ENCODE results near the gene CPNE9. TPM values are rescaled to one million over a fixed set of nuclear protein-coding genes. Genes with fewer than 3 reads are reported as not detected.

Gene CPNE9
- total RNA-seq, 1 donor from 2014 or later, result not detected

DNA sequence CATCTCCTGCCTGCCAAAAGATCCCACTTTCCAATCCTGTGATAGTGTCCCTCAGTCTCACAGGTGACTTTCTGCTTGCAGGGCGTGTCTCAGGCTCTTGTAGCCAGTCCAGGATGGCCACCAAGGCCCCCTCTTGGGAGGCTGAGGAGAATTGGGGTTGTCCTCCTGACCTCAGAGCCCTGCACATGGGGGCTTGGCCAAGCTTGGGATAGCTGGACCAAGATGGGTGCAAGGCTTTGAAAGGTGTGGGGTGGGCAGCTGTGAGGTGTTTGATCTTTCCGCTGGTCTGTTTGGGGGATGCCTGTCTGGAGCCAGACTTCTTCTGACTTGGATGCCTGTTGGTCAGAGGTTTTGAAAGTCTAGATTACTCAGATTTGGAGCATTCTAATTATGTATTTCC, 12.0 kb upstream of the CPNE9 start:
- H3K9ac ChIP-seq, result no peak overlapping the region
- Mint-ChIP-seq H3K4me1 (no peaks in the 10 kb centered on the region), H3K27me3 (ENCODE audit: insufficient read depth, low read depth) (peaks cover 2% of the 10 kb centered on the region), H3K9me3 (no peaks in the 10 kb centered on the region), H3K27ac (no peak overlapping the region), H3K4me3 (no peak overlapping the region), H3K36me3 (peaks cover 8% of the 10 kb centered on the region)
- no peak for TF ChIP-seq EZH2 (IDR thresholded peaks at IDR 0.05)
- TF ChIP-seq, protein P1, sequence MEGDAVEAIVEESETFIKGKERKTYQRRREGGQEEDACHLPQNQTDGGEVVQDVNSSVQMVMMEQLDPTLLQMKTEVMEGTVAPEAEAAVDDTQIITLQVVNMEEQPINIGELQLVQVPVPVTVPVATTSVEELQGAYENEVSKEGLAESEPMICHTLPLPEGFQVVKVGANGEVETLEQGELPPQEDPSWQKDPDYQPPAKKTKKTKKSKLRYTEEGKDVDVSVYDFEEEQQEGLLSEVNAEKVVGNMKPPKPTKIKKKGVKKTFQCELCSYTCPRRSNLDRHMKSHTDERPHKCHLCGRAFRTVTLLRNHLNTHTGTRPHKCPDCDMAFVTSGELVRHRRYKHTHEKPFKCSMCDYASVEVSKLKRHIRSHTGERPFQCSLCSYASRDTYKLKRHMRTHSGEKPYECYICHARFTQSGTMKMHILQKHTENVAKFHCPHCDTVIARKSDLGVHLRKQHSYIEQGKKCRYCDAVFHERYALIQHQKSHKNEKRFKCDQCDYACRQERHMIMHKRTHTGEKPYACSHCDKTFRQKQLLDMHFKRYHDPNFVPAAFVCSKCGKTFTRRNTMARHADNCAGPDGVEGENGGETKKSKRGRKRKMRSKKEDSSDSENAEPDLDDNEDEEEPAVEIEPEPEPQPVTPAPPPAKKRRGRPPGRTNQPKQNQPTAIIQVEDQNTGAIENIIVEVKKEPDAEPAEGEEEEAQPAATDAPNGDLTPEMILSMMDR (IDR thresholded peaks at IDR 0.05), result no peak
- TF ChIP-seq EZH2phosphoT487 (IDR thresholded peaks at IDR 0.05), result no peak
- H3K4me1 ChIP-seq, result peaks cover 11% of the 10 kb centered on the region
- no peak overlapping the region for H3K4me3 ChIP-seq
- peaks cover 13% of the 10 kb centered on the region for H3F3A ChIP-seq (ENCODE audit: low read depth)
- H3K4me2 ChIP-seq, result no peak overlapping the region
- no peaks in the 10 kb centered on the region for H3K27me3 ChIP-seq
- no peaks in the 10 kb centered on the region for H3K79me2 ChIP-seq (ENCODE audit: low read depth)
- no peaks in the 10 kb centered on the region for H3K36me3 ChIP-seq
- peaks cover 33% of the 10 kb centered on the region for H4K20me1 ChIP-seq (ENCODE audit: low read depth)
- no peak for DNase-seq (ENCODE audit: low spot score)
- H3K27ac ChIP-seq, result no peak overlapping the region
- no peaks in the 10 kb centered on the region for H3K9me3 ChIP-seq (ENCODE audit: low read depth)
- no peak overlapping the region for H2AFZ ChIP-seq (replicated peaks)

DNA sequence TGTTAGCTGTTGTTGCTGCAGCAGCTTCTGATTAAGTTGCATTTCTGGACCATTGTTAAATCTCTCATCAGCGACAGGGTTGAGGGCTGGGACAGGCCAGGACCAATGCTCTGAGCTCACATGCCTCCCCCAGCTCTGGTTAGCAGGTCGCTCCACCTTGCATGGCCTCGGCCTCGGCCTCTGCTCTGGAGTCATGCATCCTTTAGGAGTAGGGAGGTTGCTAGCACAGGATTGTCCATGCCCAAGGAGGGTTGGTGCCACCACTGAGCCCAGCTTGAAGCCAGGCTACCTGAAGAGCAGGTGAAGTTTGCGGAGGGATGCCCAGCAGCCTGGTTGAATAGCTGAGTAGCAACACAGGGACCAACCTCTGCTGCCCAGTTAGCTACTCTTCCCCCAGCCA, 11.2 kb upstream of the CPNE9 start:
- Mint-ChIP-seq H3K27ac (no peak overlapping the region), H3K36me3 (peaks cover 9% of the 10 kb centered on the region), H3K4me1 (no peaks in the 10 kb centered on the region), H3K9me3 (no peaks in the 10 kb centered on the region), H3K27me3 (ENCODE audit: insufficient read depth, low read depth) (peaks cover 2% of the 10 kb centered on the region), H3K4me3 (no peak overlapping the region)
- no peaks in the 10 kb centered on the region for H3K36me3 ChIP-seq
- H3K9me3 ChIP-seq (ENCODE audit: low read depth), result no peaks in the 10 kb centered on the region
- H3K27me3 ChIP-seq, result no peaks in the 10 kb centered on the region
- H3K4me1 ChIP-seq, result peaks cover 11% of the 10 kb centered on the region
- DNase-seq (ENCODE audit: low spot score), result no peak
- no peak overlapping the region for H3K27ac ChIP-seq
- no peak overlapping the region for H2AFZ ChIP-seq (replicated peaks)
- H3K79me2 ChIP-seq (ENCODE audit: low read depth), result no peaks in the 10 kb centered on the region
- H3K9ac ChIP-seq, result no peak overlapping the region
- TF ChIP-seq EZH2phosphoT487 (IDR thresholded peaks at IDR 0.05) (no peak), EZH2 (IDR thresholded peaks at IDR 0.05) (no peak)
- TF ChIP-seq, protein P1 (IDR thresholded peaks at IDR 0.05), result no peak
- no peak overlapping the region for H3K4me3 ChIP-seq
- H3F3A ChIP-seq (ENCODE audit: low read depth), result peaks cover 13% of the 10 kb centered on the region
- H3K4me2 ChIP-seq, result no peak overlapping the region
- H4K20me1 ChIP-seq (ENCODE audit: low read depth), result peaks cover 34% of the 10 kb centered on the region

DNA sequence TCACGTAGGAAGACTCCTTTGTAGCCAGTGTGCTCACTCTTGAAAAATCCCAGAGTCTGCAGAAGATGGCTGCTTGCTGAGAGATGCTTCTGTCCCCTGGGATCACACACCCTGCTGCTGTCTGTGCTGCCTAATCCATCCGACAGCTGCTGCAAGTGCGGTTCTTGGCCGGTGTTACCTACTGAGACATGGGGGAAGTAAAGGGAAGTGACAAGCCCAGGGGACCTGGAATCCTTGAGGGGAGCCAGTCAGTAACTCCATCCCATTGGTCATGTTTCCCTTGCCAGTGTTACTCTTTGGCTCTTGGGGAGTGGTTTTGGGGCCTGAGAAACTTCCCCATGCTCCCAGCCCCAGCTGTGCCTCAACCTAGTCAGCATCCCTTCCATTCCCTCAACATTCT, 8.3 kb upstream of the CPNE9 start:
- DNase-seq (ENCODE audit: low spot score), result peak; percentile 43
- Histone ChIP-seq H2AFZ (replicated peaks) (no peak overlapping the region), H3F3A (ENCODE audit: low read depth) (peaks cover 13% of the 10 kb centered on the region), H3K4me2 (no peak overlapping the region), H3K27ac (no peak overlapping the region), H3K4me3 (no peak overlapping the region), H3K9me3 (ENCODE audit: low read depth) (no peaks in the 10 kb centered on the region), H3K79me2 (ENCODE audit: low read depth) (no peaks in the 10 kb centered on the region), H3K36me3 (no peaks in the 10 kb centered on the region), H3K27me3 (no peaks in the 10 kb centered on the region), H3K4me1 (peaks cover 11% of the 10 kb centered on the region), H3K9ac (no peak overlapping the region), H4K20me1 (ENCODE audit: low read depth) (peaks cover 34% of the 10 kb centered on the region)
- Mint-ChIP-seq H3K9me3 (no peaks in the 10 kb centered on the region), H3K27me3 (ENCODE audit: insufficient read depth, low read depth) (peaks cover 2% of the 10 kb centered on the region), H3K36me3 (peaks cover 8% of the 10 kb centered on the region), H3K27ac (no peak overlapping the region), H3K4me3 (no peak overlapping the region), H3K4me1 (no peaks in the 10 kb centered on the region)
- TF ChIP-seq EZH2 (IDR thresholded peaks at IDR 0.05), result no peak
- TF ChIP-seq, protein P1 (IDR thresholded peaks at IDR 0.05), result no peak
- TF ChIP-seq EZH2phosphoT487 (IDR thresholded peaks at IDR 0.05), result no peak

All from neural progenitor cell (in vitro differentiated cells).